SK-N-MC (cell line): ENCODE measurements around the gene LRRC43.

Experiments used
- DNase-seq: peaks from one replicate; pipeline ENCODE4 v3.0.0-alpha.2; 2011; ENCODE audit warnings: low read depth, low spot score
- H3K27ac ChIP-seq: fragments of 200-600 bp; sonication (generic); 2 replicates; pipeline ENCODE4 v1.5.1; 2016; ENCODE audit warnings: mixed run types
- H3K36me3 ChIP-seq: fragments of 200-600 bp; sonication (generic); 2 replicates; pipeline ENCODE4 v1.6.1; 2017; ENCODE audit warnings: antibody characterized with exemption, low read length, mixed read lengths; ENCODE audit not compliant: insufficient read depth
- H3K4me3 ChIP-seq: fragments of 200-600 bp; sonication (generic); 2 replicates; pipeline ENCODE4 v1.5.1; 2016
- H3K9ac ChIP-seq: fragments of 200-600 bp; sonication (generic); 2 replicates; pipeline ENCODE4 v1.8.0; 2017; ENCODE audit warnings: mixed run types, mixed read lengths; ENCODE audit not compliant: insufficient read length
- H3K9me3 ChIP-seq: fragments of 200-600 bp; sonication (generic); 2 replicates; pipeline ENCODE4 v1.6.1; 2017; ENCODE audit warnings: low read depth, mild to moderate bottlenecking, antibody characterized with exemption, low read length, moderate library complexity, mixed read lengths
- EZH2 ChIP-seq: fragments of 200-600 bp; sonication (generic); IDR thresholded peaks from one replicate; pipeline ENCODE4 v1.6.1; 2017; ENCODE audit warnings: antibody characterized with exemption
- FOXP2 ChIP-seq: optimal IDR thresholded peaks from 2 replicates; pipeline ENCODE3; 2011; ENCODE audit warnings: mild to moderate bottlenecking, moderate library complexity; ENCODE audit not compliant: insufficient read depth; ENCODE audit errors: extremely low read length, control extremely low read depth
- POLR2AphosphoS5 ChIP-seq: IDR thresholded peaks from 2 replicates; pipeline ENCODE4 v1.6.1; 2012; ENCODE audit warnings: mild to moderate bottlenecking, low read depth, low read length, borderline replicate concordance

Gene LRRC43

DNA sequence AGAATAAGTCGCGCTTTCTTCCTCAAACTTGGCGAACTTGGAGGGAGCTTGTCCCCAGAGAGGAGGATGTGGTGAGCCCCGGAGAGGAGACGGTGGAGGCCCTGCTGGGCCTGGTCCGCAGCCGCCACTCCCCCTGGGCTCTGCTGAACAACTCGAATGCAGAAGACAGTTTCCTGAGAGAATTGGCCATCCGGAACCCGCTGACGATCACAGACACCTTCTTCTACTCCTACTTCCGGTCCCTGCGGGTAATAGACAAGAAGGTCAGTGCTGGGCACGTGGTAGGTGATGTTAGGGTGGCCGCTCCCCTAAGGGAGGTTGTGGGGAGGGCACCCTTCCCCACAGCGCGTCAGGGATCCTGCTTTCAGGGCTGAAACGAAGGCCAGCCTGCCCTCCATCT, 1.6 kb downstream of the LRRC43 start:
- Histone ChIP-seq H3K9me3 (no peaks in the 10 kb centered on the region), H3K4me3 (no peak overlapping the region), H3K27ac (no peak overlapping the region), H3K36me3 (no peaks in the 10 kb centered on the region), H3K9ac (no peak overlapping the region)
- DNase-seq: no peak
- no peak for TF ChIP-seq POLR2AphosphoS5
- no peak for TF ChIP-seq FOXP2
- TF ChIP-seq EZH2: no peak

DNA sequence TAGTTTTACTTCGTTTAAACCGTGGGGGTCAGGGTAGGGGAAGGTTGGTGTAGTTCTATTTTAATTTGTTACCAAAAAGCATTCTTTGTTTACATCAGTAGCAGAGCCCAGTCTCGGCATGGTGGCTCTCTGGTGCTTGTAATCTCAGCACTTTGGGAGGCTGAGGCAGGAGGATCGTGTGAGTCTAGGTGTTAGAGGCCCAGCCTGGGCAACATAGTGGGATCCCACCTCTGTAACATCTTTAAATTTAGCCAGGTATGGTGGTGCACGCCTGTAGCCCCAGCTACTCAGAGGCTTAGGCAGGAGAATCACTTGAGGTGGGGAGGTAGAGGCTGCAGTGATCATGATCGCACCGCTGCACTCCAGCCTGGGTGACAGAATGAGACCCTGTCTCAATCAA, 2.2 kb downstream of the LRRC43 start:
- Histone ChIP-seq H3K9ac (no peak overlapping the region), H3K4me3 (no peak overlapping the region), H3K27ac (no peak overlapping the region), H3K9me3 (no peaks in the 10 kb centered on the region), H3K36me3 (no peaks in the 10 kb centered on the region)
- no peak for TF ChIP-seq EZH2
- no peak for TF ChIP-seq FOXP2
- no peak for TF ChIP-seq POLR2AphosphoS5
- no peak for DNase-seq

DNA sequence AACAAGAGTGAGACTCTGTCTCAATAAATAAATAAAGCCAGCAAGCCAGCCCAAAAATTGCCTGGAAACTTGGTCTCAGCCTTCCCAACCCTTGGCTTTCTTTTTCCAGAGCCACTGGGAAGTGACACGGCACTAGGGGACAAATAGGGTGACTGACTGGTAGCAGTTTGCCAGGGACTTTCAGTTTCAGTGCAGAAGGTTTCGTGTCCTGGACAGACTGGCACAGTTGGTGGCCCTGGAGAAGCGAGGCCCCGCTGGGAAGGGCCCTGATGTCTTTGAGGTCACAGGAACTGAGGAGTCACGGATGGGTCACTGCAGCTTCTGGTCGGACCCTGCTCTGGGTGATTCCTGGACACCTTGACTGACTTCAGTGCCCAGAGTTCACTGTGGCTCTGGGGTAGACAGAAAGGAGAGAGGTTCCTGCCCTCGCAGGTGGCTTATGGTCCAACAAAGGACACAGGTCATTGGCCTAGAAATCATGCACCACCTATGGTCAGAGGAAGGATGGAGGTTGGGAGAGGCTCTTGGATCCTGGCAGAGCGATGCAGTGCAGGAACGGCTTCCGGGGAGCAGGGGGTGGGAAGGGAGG, 2.7 kb downstream of the LRRC43 start:
- Histone ChIP-seq H3K9ac (no peak overlapping the region), H3K27ac (no peak overlapping the region), H3K4me3 (no peak overlapping the region), H3K9me3 (no peaks in the 10 kb centered on the region), H3K36me3 (no peaks in the 10 kb centered on the region)
- no peak for DNase-seq
- TF ChIP-seq EZH2 (no peak), POLR2AphosphoS5 (no peak), FOXP2 (no peak)

DNA sequence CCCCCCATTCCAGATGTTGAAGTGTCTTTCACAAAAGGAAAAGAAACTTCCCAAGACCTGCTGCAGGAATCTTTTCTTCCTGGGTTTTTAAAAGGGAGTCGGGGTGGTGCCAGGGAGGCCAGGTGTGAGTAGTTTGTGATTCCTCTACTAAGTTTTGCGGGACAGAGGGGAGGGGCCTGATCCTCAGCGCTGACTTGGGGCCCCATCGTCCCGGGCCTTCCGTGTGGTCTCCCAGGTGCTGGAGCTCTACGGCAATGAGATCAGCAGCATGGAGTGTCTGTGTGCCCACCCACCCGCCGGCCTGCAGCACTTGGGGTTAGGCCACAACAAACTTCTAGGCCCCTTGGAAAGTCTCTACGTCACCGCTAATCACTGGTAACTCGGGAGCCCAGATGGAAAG, 4.5 kb downstream of the LRRC43 start:
- DNase-seq: no peak
- H3K36me3 ChIP-seq: no peaks in the 10 kb centered on the region
- H3K9me3 ChIP-seq: no peaks in the 10 kb centered on the region
- no peak overlapping the region for H3K4me3 ChIP-seq
- no peak overlapping the region for H3K27ac ChIP-seq
- no peak for TF ChIP-seq EZH2
- no peak for TF ChIP-seq FOXP2
- TF ChIP-seq POLR2AphosphoS5: no peak
- H3K9ac ChIP-seq: no peak overlapping the region

DNA sequence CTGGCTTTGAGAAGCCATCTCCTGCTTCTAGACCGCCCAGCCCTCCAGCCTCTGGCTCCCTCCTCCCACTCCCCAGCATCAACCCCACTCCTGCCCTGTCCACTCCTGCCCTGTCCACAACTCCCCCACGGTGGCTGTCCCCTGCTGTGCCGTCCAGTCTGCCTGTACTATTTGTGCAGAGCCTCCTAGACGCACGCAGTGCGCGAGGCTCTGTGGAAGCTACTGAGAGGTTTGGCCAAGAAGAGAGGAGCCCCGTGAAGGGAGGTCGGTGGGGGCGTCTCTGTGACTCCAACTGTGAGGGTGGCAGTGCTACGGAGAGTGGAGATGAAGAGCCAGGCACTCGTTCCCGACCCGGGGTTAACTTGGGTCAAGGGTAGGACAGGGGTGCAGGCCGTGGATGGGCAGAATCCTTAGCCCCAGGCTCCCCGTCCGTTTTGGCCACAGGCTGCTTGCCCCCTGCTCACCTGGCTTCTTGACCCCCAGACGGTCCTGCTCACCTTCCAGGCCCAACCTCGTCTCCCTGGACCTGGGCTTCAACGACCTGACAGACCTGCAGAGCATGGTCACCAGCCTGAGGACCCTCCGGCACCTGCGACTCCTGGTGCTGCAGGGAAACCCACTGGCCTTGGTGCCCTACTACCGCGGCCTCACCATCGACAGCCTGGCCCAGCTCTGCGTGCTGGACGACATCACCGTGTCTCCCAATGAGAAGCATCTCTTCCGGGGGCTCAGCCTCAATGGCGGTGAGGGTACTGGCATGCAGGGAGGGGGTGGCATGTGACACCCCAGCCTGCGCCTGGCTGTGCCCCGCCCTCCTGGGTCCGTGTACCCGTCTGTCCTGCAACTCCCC, 6.9 kb downstream of the LRRC43 start:
- no peak for TF ChIP-seq EZH2

DNA sequence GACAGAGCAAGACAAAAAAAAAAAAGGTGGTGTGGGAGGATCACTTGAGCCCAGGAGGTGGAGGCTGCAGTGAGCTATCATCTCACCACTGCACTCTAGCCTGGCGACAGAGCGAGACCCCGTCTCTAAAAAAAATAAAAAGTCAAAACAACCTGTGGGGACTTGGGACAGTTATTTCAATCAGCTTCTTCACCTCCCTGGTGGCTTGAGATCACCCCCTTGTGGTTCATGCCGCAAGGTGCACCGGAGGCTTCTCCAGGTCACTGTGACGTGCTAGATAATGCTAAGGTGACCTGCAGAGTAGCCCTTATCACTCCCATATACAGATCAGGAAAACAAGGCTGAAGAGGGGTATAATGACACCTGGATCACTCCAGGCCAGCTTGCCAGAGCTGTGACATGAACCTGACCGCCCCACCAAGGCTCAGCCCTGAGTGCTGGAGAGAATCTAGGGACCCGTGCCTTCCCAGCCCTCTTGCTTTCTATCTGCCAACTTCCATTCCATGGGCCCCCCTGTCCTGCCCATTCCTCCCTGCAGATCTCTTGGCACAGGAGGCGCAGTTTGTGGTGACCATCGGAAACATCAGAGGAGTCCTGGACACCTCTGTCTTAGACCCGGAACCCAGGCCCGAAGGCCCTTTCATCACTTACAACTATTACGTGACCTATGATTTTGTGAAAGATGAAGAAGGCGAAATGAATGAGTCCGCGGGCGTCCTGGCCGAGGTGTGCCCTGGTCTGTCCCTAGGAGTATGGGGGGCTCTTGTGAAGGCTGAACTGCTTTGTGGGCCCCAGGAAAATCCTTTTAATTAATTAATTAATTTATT, 8.1 kb downstream of the LRRC43 start:
- no peak overlapping the region for H3K27ac ChIP-seq
- H3K4me3 ChIP-seq: no peak overlapping the region
- H3K9me3 ChIP-seq: no peaks in the 10 kb centered on the region; the same call in 1 of the 2 replicates
- H3K9ac ChIP-seq: no peak overlapping the region
- DNase-seq: no peak
- no peak for TF ChIP-seq POLR2AphosphoS5
- TF ChIP-seq EZH2: no peak
- no peaks in the 10 kb centered on the region for H3K36me3 ChIP-seq

More for the DNA sequence above, 6.9 kb downstream of the LRRC43 start:
- no peaks in the 10 kb centered on the region for H3K36me3 ChIP-seq
- no peak overlapping the region for H3K9ac ChIP-seq
- DNase-seq: no peak
- no peak overlapping the region for H3K27ac ChIP-seq
- no peak overlapping the region for H3K4me3 ChIP-seq
- no peaks in the 10 kb centered on the region for H3K9me3 ChIP-seq

DNA sequence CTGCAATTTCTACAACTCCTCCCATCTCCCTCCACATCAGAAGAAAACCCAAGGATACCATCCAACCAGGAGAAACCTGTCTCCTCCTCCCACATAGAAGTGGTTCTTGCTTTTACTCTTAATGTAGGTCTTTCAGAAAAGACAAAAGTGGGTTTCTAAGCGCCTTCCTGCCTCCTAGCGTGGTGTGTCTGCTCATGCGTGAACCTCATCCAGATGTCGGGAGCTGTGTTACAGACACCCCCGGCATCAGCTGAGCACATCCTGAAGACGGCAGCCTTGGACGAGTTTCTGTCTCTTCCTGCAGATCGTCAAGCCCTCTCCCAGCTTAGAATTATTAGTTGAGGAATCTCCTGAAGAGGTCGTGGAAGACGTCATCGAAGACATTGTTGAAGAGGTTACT, 9.5 kb downstream of the LRRC43 start:
- DNase-seq: no peak
- Histone ChIP-seq H3K36me3 (no peaks in the 10 kb centered on the region), H3K9ac (no peak overlapping the region), H3K27ac (no peak overlapping the region), H3K4me3 (no peak overlapping the region), H3K9me3 (no peaks in the 10 kb centered on the region; the same call in 1 of the 2 replicates)
- TF ChIP-seq POLR2AphosphoS5: no peak
- no peak for TF ChIP-seq FOXP2
- TF ChIP-seq EZH2: no peak

DNA sequence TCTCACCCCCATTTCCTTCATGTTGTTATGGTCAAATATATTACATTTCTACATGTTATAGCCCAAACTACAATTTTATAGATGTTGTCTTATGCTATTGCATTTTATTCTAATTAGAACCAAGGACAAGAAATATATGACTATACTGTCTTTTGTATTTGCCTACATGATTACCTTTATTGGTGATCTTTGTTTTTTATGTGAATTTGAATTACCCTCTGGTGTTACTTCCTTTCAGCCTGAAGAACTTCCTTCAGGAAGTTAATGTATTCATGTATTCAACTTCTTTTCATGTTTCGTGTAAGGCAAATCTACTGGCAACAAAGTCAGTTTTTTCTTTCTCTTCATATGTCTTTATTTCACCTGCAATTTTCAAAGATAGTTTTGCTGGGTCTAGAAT, 11.9 kb downstream of the LRRC43 start:
- no peaks in the 10 kb centered on the region for H3K36me3 ChIP-seq
- TF ChIP-seq EZH2 (no peak), POLR2AphosphoS5 (no peak), FOXP2 (no peak)
- no peak overlapping the region for H3K27ac ChIP-seq
- no peaks in the 10 kb centered on the region; the same call in 1 of the 2 replicates for H3K9me3 ChIP-seq
- no peak overlapping the region for H3K4me3 ChIP-seq
- no peak for DNase-seq
- H3K9ac ChIP-seq: no peak overlapping the region

DNA sequence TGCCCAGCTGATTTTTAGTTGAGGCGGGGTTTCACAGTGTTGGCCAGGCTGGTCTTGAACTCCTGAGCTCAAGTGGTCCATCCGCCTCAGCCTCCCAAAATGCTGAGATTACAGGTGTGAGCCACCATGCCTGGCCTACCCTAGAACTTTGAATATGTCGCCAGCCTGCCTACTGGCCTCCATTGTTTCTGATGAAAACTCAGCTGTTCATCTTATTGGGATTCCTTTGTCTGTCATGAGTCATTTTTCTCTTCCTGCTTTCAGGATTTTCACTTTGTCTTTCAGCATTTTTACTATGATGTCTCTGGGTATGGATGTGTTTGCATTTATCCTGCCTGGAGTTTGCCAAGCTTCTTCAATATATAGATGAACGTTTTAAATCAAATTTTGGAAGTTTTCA, 12.5 kb downstream of the LRRC43 start:
- H3K9ac ChIP-seq: no peak overlapping the region
- DNase-seq: no peak
- TF ChIP-seq EZH2 (no peak), POLR2AphosphoS5 (no peak), FOXP2 (no peak)
- H3K36me3 ChIP-seq: no peaks in the 10 kb centered on the region
- no peaks in the 10 kb centered on the region; the same call in 1 of the 2 replicates for H3K9me3 ChIP-seq
- H3K27ac ChIP-seq: no peak overlapping the region
- H3K4me3 ChIP-seq: no peak overlapping the region
